COR-L47 (cell line): Measurements from ENCODE around the gene SLC22A5.
"Not testable (repeated sequence)": the region's sequence is repeated elsewhere in the genome, so short reads cannot be mapped to it uniquely, and the experiment has no call there.

Experiments used
- DNase-seq: peaks from one replicate; lab custom pipeline; 2025; lab: John Stamatoyannopoulos, UW

SLC22A5 gene

GRCh38 chr5:132427281-132428146, 58.0 kb downstream of the SLC22A5 start:
- peak; percentile 39 for DNase-seq

- no peak for DNase-seq
These were observed 58.6 kb downstream of the SLC22A5 start for GRCh38 chr5:132428147-132428482.

GRCh38 chr5:132428484-132429462, 59.3 kb downstream of the SLC22A5 start:
- DNase-seq: no peak

- DNase-seq: no peak
These were observed 60.2 kb downstream of the SLC22A5 start for GRCh38 chr5:132429463-132430440.

- DNase-seq: no peak
These were observed 61.2 kb downstream of the SLC22A5 start for GRCh38 chr5:132430746-132431145.

GRCh38 chr5:132431632-132432031, 62.1 kb downstream of the SLC22A5 start:
- no peak for DNase-seq

- no peak for DNase-seq
These were observed 63.6 kb downstream of the SLC22A5 start for GRCh38 chr5:132433141-132433540.

GRCh38 chr5:132434416-132435286, 65.1 kb downstream of the SLC22A5 start:
- DNase-seq: no peak

GRCh38 chr5:132435447-132435846, 65.9 kb downstream of the SLC22A5 start:
- DNase-seq: no peak

- DNase-seq: no peak
These were observed 66.4 kb downstream of the SLC22A5 start for GRCh38 chr5:132435886-132436285.

- no peak for DNase-seq
These were observed 67.4 kb downstream of the SLC22A5 start for GRCh38 chr5:132436936-132437335.

- no peak for DNase-seq
These were observed 68.2 kb downstream of the SLC22A5 start for GRCh38 chr5:132437604-132438266.

GRCh38 chr5:132438267-132438645, 68.7 kb downstream of the SLC22A5 start:
- not testable (repeated sequence) for DNase-seq

GRCh38 chr5:132438917-132439316, 69.4 kb downstream of the SLC22A5 start:
- DNase-seq: no peak

GRCh38 chr5:132439521-132440089, 70.1 kb downstream of the SLC22A5 start:
- no peak for DNase-seq

- DNase-seq: peak; percentile 26
These were observed 74.6 kb downstream of the SLC22A5 start for GRCh38 chr5:132444061-132444460.
